ENCODE results near the gene PRSS53. TPM values are rescaled to one million over a fixed set of nuclear protein-coding genes. Genes with fewer than 3 reads are reported as not detected.
A peak's percentile ranks its signal among the peaks of the same experiment; 100 is the strongest.

Gene PRSS53
- total RNA-seq, 4 donors from 2014 or later = 0.63 to 2.2 (median 1.3) TPM

GRCh38 chr16:31129568-31130335, 41.0 kb upstream of the PRSS53 start:
- TF ChIP-seq, protein P1, sequence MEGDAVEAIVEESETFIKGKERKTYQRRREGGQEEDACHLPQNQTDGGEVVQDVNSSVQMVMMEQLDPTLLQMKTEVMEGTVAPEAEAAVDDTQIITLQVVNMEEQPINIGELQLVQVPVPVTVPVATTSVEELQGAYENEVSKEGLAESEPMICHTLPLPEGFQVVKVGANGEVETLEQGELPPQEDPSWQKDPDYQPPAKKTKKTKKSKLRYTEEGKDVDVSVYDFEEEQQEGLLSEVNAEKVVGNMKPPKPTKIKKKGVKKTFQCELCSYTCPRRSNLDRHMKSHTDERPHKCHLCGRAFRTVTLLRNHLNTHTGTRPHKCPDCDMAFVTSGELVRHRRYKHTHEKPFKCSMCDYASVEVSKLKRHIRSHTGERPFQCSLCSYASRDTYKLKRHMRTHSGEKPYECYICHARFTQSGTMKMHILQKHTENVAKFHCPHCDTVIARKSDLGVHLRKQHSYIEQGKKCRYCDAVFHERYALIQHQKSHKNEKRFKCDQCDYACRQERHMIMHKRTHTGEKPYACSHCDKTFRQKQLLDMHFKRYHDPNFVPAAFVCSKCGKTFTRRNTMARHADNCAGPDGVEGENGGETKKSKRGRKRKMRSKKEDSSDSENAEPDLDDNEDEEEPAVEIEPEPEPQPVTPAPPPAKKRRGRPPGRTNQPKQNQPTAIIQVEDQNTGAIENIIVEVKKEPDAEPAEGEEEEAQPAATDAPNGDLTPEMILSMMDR (IDR thresholded peaks at IDR 0.05) = no peak
- ATAC-seq (ENCODE audit: low FRiP score) = peak; percentile 82
- peak; percentile 65 for DNase-seq (ENCODE audit: low spot score)

GRCh38 chr16:31128711-31129567, 40.2 kb upstream of the PRSS53 start:
- TF ChIP-seq, protein P1 (IDR thresholded peaks at IDR 0.05) = no peak
- peak; percentile 4 for ATAC-seq (ENCODE audit: low FRiP score)
- no peak for DNase-seq (ENCODE audit: low spot score)

GRCh38 chr16:31127182-31127581, 38.4 kb upstream of the PRSS53 start:
- TF ChIP-seq, protein P1 (IDR thresholded peaks at IDR 0.05) = no peak
- DNase-seq (ENCODE audit: low spot score) (no peak), ATAC-seq (ENCODE audit: low FRiP score) (no peak)

DNA sequence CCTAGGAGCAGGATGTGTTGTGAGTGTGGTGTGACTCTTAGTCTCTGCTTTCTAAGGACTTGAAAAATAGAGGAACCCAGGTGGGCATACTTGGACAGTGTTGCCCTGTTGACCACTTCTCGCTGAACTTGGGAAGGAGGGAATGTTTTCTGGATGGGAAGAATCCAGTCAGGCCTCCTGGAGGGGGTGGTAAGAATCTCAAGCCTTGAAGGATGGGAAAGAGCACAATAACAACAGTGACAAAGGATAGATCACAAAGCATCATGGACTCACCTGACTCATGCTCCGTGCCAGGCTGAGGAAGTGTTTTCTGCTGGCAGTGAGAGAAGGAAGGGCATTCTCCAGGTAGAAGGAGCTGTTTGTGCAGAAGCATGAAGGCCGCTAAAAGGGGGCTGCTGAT, 37.1 kb upstream of the PRSS53 start:
- DNase-seq (ENCODE audit: low spot score) (no peak), ATAC-seq (ENCODE audit: low FRiP score) (no peak)
- TF ChIP-seq, protein P1 (IDR thresholded peaks at IDR 0.05) = no peak

DNA sequence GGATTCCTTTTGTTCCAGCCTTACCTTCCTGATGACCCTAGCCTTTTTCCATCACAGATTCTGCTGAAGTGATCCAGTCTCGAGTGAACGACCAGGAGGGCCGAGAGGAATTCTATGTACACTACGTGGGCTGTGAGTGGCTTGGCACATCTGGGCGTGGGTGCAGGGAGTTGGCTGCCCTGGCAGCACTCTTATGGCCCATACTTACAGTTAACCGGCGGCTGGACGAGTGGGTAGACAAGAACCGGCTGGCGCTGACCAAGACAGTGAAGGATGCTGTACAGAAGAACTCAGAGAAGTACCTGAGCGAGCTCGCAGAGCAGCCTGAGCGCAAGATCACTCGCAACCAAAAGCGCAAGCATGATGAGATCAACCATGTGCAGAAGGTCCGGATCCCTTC, 31.4 kb upstream of the PRSS53 start:
- ATAC-seq (ENCODE audit: low FRiP score) = no peak

GRCh38 chr16:31118223-31119155, 29.7 kb upstream of the PRSS53 start:
- DNase-seq (ENCODE audit: low spot score) (no peak), ATAC-seq (ENCODE audit: low FRiP score) (peak; percentile 69)
- TF ChIP-seq, protein P1 (IDR thresholded peaks at IDR 0.05) = no peak

More for the DNA sequence above, 31.4 kb upstream of the PRSS53 start:
- TF ChIP-seq, protein P1 (IDR thresholded peaks at IDR 0.05) = no peak
- DNase-seq (ENCODE audit: low spot score) = no peak
